HCT116 (cell line): ENCODE data around the gene TSPAN14.

Source experiments
- CTCF ChIP-seq, 3 experiments: fragments of 200-600 bp in 1 of 3; sonication (generic) in 1 of 3; IDR thresholded peaks in 2 of 3; conservative IDR thresholded peaks in 1 of 3; 2 replicates each; pipeline ENCODE4 v1.5.1; 2012 to 2017; ENCODE audit warnings: low read depth in 2 of 3, low read length in 2 of 3, antibody characterized with exemption in 1 of 3, borderline replicate concordance in 1 of 3, control low read depth in 1 of 3, mild to moderate bottlenecking in 1 of 3, mixed read lengths in 1 of 3, mixed run types in 1 of 3, moderate library complexity in 1 of 3; ENCODE audit not compliant: insufficient read depth in 1 of 3
- EZH2 ChIP-seq: fragments of 200-600 bp; sonication (generic); IDR thresholded peaks from 2 replicates; pipeline ENCODE4 v1.6.1; 2017; ENCODE audit warnings: antibody characterized with exemption, mixed run types
- FOSL1 ChIP-seq: IDR thresholded peaks from 2 replicates; pipeline ENCODE4 v1.6.1; 2012; ENCODE audit warnings: low read depth
- POLR2A ChIP-seq: IDR thresholded peaks from 2 replicates; pipeline ENCODE4 v1.7.0; 2011; ENCODE audit warnings: borderline replicate concordance; ENCODE audit not compliant: insufficient read depth, insufficient read length; ENCODE audit errors: extremely low read depth
- YY1 ChIP-seq: IDR thresholded peaks from 2 replicates; pipeline ENCODE4 v1.6.1; 2011; ENCODE audit warnings: low read length, low read depth, moderate library complexity, mild to moderate bottlenecking; ENCODE audit not compliant: insufficient replicate concordance; ENCODE audit errors: extremely low read depth
- TF ChIP-seq, protein P1 (sequence below): IDR thresholded peaks from 2 replicates; pipeline ENCODE4 v1.6.1; 2012

- TF ChIP-seq POLR2A (no peak), YY1 (no peak), CTCF (IDR thresholded peaks at IDR 0.05 in 2 of 3, conservative IDR thresholded peaks at IDR 0.05 in 1 of 3; ENCODE audit: borderline replicate concordance in 1 of 3, insufficient read depth in 1 of 3, low read depth in 2 of 3, low read length in 2 of 3) (no peak), FOSL1 (no peak), EZH2 (no peak)
- TF ChIP-seq, protein P1, sequence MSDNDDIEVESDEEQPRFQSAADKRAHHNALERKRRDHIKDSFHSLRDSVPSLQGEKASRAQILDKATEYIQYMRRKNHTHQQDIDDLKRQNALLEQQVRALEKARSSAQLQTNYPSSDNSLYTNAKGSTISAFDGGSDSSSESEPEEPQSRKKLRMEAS = no peak
These were observed 43.4 kb upstream of the TSPAN14 start for GRCh38 chr10:80410578-80411145.
